Measurements from ENCODE around the gene IRF4.

IRF4 gene

DNA sequence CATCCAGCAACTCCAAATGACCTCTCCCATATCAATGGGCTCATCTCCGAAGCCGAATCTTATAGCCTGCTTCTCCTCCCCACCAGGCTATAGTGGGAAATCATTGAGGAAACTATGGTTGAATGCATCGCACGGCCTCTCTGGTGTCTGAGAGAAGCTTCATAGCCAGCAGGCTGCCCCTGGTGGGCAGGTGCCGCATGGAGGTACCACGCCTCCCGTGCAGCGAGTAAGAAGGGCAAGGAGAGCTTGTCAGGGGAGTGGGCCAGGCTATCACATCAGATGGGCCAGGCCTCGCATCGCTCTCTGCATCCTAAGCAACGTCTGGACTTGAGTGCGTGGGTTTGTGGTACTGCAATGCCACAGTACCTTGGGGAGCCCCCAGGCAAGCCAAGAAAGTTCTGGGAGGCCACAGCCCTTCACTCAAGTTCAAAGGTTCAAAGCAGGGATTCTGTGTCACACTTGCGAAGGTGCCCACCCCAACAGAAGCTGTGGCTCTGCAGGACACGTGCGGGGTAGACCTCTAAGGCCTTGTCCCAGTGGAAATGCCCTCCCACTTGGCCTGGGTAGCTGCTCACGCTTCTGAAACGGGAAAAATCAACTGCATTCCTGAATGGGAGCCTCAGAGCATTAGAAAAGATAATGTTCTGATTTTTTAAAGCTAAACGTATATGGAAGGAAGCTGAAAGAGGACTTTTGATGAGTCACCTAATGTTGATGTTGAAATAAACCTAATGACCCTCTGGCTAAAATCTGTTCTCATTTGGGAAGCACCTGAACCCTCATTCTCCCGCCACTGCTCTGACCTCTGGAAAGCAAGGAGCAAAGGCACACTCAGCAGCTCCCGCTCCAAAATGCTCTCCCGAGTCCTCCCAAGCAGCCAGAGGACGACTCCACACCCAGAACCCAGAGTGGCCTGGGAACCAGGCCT is 8.4 kb upstream of the IRF4 start:
- DNase-seq, result no peak

DNA sequence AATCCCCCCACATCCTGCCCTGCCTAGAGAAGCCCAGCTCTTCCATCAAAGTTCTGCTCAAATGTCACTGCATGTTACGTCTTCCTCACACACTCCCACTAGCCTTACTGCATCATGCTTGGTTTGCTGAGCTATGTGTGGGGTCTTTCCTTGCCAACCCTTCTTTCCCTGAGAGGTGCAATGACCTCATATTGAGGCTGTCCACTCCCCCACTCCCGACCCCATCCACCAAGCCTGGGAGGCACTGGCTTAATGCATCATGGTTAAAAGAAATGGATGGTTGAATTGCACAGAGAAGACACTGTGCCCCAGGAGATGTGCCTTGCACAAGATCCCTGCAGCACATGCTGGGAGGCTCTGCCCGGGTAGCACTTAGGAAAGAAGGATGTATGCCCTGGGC is 7.7 kb upstream of the IRF4 start:
- no peak for DNase-seq

DNA sequence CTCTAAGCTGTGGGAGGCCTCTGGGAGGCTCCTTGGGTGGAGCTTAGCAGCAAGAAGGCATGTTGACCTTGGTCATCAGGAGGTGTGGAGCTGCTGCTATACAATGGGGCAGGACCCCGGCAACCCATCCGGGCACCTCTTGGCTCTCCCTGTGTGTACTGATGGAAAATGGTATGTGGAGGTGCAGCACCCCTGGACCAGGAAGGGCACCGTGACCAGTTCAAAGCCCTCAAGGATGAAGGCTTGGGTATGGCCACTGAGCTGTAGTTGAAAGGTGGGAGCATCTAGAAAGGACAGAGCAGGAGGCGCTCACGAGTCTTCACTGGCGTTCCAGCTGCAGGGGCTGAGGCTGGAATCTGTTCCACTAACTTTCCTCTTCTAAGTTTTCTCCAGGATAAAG is 6.7 kb upstream of the IRF4 start:
- DNase-seq, result no peak

DNA sequence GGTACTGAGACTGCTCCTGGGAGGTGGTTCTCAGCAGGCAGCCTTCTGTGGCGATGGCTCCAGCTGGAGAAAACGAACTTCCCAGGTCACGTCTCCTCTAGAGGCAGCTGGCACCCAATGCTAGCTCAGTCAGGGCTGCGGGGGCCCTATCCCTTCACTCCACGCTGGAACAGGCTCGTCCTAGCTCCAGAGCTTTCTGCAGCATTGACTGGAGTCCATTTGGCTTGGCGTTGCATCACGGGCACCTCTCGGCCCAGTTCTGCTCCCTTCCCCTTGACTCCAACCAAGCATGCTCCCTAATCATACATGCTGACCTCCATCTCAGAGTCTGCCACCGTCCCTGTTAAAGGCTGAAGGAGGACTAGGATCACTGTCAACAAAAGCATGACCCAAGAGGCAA is 5.9 kb upstream of the IRF4 start:
- DNase-seq, result no peak

DNA sequence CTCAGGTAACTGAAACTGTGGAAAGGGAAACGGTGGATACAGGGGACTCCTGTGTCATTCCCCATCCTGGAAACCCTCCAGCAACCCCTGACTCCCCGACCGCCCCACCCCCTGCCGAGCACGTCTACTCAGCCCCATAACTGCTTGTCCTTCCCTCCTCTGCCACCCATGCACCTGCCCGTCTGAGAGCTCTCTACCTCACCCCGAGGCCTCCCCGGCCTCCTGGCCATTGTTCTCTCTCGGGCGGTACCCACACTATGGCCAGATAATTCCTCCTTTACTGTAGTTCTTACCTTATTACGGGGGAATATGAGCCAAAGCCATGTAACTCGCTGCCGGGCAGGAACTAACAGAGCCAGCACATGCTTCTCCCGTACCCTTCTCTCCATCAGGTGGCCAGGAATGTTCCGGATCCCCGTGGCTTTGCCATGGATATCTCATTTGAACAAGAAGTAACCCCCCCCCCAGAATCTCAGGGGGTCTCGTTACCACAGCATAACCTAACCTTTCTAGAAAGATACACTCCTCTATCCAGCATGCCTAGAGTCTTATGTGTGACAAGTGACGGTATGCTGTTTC is 4.8 kb upstream of the IRF4 start:
- DNase-seq, result no peak

DNA sequence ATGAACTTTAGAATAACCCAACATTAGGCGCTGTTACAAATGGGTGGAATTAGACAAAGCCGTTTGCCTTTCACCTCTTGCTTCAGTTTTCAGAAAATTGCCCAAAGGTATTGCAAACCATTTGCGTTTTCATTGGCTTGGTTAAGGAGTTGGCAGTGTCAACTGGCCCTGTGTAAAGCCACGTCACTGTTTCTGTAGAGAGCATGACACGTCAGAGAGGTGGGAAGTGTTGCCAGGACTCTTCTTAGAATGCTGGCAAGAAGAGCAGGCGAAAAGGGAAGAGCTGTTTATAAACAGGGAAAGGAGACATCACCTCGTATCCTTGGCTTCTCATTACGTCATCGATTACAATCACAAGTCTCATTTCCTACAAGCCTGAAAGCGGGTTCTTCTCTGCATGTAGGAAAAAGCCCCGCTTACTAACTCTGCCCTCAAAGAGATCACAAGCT is 4.2 kb upstream of the IRF4 start:
- no peak for DNase-seq

DNA sequence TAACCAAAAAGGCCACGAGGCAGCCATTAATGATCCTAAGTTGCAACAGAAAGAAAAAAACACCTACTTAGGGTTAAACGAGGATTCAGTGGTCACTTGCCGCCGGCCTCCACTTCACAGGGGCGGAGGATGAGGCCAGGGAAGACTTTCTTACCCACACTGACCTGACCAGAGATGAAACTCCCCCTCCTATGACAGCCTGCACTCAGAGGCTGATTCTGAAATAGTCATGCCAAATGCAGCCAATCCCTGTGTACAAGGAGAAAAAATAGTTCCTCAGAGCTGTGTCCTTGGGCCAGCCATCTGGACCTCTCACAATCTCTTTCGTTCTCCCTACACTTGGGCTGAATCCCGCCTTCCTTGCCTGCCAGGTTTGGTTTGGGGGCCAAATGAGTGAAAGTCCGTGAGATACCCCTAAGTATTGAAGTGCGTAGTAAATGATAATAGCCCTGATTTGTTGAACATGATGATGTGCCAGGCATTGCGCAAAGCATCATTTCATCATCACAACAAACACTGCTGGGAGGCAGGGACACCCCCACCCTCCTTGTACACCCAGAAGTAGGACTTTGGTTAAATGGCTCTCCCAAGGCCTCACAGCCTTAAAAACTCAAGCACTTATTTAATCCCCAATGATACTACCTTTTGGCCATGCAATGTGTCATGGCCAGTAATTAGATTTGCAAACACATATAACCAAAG is 3.2 kb upstream of the IRF4 start:
- DNase-seq, result no peak

DNA sequence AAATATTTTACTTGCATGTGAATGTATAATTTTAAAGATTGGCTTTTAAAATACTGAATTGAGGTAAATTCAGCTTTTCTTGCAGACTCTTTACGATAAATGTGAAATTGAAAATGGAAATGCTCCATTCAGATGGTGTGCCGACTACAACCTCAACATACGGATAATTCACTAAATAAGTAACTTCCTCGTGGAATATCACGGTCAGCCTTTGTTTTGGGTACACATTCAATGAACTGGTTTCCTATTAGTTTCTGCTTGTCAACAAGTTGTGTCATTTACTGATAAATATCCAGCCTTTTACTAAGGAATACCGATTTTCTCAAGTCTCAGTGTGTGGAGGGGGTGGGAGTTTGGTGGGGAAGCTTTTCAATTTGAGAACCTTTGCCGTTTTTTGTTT is 2.4 kb upstream of the IRF4 start:
- no peak for DNase-seq

DNA sequence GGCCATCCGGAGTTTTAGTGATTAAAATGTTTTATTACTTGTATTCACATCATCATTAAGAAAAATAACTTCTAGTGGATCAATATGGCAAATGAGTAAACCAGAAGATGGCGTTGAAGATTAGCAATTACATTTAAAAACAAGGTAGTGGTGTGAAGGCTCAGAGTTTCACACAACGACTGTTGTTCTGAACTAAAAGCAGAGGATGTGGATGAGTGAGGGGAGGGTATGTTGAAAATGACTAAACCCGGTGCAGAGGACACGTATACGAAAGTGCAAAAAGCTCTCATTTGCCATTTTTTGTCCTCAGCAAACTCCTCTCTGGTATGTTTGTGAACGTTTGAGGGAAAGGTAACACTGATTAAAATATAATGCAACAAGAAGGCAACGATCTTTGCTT is 1.9 kb upstream of the IRF4 start:
- peak; percentile 58 for DNase-seq

DNA sequence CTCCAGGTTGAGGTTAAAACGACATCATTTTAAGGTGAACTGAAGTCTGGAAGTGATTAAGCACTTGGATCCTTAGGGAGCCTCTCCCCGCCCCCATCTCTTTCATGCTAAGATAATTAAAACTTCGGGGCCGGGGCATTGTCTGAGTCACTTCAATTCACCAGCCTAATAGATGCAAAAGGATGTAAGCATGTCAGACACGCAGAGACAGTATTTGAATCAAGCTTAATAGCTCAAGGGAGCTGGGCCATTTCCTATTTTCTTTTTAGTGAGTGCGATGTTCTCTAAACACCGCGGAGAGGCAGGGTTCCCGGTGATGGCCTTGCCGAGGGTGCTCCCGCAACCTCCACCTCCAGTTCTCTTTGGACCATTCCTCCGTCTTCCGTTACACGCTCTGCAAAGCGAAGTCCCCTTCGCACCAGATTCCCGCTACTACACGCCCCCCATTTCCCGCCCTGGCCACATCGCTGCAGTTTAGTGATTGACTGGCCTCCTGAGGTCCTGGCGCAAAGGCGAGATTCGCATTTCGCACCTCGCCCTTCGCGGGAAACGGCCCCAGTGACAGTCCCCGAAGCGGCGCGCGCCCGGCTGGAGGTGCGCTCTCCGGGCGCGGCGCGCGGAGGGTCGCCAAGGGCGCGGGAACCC is 516 bp upstream of the IRF4 start:
- DNase-seq, result peak; percentile 43

DNA sequence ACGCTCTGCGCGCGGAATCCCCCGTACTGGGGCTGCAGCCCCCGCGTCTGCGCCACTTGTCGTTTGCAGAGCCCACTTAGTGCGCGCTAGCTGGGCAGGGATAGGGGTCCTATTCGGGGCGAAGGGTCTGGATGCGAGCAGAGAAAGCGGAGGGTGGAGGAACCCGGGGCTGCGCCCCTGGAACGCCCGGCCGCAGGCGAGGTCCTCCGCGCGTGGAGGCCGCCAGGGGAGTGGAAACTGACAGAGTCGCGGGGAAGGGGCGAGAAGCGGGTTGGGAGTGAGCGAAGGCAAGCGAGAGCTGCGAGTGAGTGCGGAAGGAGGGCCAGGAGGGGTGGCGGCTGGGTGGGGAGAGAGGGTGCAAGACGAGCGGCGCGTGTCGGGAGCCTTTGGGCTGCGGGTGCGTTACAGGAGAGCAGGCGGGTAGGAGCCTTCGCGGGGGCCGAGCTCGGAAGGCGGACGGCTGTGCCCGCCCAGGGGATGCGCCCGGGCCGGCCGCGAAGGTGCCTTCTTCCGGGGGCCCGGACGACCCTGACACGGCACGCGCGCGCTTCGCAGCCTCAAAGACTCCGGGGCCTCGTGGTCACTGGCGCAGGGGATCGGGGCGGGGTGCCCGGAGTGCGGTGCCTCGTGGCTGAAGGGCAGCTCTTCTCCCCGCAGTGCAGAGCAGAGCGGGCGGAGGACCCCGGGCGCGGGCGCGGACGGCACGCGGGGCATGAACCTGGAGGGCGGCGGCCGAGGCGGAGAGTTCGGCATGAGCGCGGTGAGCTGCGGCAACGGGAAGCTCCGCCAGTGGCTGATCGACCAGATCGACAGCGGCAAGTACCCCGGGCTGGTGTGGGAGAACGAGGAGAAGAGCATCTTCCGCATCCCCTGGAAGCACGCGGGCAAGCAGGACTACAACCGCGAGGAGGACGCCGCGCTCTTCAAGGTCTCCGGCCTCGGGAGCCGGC is 1.2 kb downstream of the IRF4 start:
- DNase-seq, result peak; percentile 29

DNA sequence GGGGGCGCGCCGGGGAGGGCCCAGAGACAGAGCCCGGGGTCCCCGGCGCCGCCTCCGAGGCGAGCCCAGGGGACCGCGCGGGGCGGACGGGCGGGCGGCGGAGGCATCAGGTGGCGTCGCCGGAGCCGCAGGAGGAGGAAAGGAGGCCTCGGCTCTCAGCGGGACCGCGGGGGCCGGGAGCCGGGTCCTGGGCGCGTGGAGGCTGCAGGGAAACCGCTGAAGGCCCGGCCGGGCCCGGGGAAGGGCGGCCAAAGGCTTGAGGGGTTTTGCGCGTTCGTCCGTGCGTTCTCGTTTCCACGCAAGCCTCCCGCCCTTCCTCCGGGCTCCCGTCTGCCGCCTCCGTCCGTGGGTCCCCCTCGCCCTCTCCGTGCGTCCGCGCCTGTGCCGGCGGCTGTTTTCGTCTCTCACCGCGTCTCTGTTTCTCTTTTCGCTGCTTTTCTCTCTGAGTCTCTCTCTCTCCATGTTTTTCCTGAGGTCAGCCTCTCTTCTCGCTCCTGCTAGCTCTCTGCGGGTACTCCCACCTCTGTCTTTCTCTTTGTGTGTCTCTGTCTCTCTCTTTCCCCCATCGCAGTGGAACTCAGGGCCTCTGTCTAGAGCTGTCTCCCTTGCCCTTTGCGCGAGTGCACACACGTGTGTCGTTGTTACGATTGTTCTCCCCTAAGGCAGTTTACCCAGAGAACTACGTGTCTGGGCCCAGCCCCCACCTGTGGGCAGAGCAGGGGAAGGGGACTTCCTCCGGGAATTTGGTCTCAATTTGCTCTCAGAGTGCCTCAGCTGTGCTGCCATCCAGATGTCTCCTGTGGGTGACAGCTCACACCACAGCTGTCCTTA is 2.1 kb downstream of the IRF4 start:
- DNase-seq, result no peak

DNA sequence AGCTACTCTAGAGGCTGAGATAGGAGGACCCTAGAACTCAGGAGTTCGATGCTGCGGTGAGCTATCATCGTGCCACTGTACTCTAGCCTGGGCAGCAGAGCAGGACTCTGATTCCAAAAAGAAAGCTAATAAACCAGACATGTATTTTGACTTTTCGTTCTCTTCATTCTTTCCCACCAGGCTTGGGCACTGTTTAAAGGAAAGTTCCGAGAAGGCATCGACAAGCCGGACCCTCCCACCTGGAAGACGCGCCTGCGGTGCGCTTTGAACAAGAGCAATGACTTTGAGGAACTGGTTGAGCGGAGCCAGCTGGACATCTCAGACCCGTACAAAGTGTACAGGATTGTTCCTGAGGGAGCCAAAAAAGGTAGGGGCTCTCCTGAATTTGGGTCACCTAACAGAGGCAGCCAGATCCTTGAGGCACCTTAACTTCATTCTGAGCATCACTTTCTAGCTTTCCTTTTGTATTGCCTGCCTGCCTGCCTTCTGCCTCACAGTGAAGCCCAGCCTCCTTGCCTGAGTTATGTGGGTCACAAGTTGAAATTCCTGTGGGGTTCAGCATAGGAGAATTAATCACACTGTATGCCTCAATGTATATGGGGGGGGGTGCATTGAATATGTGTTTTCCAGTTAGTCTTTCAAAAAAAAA is 3.2 kb downstream of the IRF4 start:
- DNase-seq, result no peak

DNA sequence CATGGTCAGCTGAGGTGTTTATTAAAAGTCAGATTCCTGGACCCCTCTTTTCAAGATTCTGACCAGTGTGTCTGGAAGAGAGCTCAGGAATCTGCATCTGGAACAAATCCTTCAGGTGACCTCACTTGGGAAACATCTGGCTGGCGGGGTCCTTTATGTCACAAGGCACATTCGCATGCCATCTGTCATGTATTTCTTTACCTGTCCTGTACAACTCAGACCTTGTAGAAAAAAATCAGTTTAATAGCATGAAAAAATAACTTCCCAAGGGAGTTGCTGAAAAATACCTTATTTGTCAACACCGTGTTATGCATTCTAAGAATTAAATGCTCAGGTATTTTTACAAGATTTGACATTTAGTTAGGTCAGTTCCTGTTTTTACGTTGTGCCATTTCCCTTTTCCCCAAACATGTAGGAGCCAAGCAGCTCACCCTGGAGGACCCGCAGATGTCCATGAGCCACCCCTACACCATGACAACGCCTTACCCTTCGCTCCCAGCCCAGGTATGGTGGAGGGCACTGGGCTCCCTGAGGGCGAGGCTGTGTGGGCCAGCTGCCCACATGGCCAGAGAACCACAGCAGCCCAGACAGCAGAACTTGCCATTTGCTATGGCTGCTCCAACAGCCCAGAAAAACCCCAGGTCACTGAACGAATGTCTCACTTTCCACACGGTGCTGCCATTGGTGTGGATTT is 4.0 kb downstream of the IRF4 start:
- DNase-seq, result no peak

DNA sequence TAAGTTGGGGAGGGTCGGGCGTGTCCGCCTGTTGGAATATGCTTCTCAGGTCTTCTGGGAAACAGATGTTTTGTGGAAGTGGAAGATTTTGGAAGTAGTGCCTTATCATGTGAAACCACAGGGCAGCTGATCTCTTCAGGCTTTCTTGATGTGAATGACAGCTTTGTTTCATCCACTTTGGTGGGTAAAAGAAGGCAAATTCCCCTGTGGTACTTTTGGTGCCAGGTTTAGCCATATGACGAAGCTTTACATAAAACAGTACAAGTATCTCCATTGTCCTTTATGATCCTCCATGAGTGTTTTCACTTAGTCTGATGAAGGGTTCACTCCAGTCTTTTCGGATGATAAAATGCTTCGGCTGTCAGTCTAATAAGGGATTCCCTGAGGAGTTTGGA is 4.6 kb downstream of the IRF4 start:
- DNase-seq, result no peak

DNA sequence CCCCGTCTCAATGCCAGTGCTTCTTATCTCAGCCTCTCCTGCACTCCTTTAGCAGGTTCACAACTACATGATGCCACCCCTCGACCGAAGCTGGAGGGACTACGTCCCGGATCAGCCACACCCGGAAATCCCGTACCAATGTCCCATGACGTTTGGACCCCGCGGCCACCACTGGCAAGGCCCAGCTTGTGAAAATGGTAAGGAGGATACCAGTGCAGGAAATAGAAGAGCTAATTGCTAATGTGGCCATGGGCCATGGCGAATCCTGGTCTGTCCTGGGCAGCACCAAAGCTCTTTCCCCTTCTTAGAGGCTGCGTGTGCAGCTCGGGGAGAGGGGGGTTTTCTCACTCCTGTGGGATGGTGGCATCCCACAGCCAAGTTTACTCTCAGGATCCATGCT is 5.5 kb downstream of the IRF4 start:
- no peak for DNase-seq

DNA sequence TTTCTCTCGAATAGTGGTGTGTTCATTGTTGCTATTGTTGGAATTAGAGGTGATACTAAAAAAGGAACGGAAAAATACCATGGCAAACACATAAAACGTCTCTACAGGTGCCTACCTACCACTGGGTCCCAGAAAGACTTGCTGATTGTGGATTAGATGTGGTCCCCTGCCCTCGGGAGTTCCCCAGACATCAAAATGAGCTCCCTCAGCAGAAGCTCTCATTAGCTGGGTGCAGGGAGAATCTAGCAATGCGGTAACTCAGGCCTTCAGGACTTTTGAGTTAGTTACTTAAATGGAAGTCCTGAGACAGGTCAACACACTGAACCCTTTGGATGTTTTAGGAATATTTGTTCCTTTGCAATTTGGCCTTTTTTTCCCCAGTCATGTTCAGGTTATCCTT is 6.1 kb downstream of the IRF4 start:
- no peak for DNase-seq

DNA sequence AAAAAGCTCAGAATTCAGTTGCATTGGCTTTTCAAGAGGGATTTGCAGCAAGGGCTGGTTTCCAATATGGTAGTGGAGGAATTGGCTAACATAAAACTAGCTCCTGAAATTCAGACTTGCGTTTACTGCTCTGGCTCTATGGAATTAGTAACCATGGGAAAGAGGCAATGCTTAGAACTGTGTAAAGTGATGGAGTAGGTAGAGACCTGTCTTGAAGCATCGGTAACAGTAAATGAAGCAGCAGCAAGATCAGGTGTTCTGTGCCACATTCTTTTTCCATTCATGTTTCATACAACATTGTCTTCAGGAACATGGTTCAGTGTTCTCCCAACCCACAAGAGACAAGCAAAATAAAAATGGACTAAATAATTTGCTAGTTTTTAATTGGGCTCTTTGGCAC is 6.5 kb downstream of the IRF4 start:
- DNase-seq, result no peak

DNA sequence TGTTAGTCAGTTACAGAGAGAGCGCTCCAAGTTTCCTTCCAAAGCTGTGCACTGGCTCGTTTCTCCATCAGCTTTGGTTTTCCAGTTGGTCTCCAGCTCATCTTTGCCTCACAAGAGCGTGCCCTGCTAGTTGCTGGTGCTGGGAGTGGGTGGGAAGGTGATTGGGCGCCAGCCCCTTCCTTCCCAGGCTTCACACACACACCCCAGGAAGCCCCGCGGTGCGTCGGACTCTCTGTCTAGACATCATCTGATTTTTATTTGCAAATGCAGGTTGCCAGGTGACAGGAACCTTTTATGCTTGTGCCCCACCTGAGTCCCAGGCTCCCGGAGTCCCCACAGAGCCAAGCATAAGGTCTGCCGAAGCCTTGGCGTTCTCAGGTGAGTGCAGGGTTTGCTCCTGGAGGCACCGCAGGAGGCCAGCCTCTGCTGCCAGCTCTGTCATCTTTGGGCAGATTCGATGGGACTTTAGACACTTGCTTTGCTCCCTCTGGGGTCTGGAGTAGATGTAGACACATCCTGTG is 7.1 kb downstream of the IRF4 start:
- DNase-seq, result no peak

Measured in CD4-positive, alpha-beta T cell treated with Interleukin-21 for 1 hour (primary cell).